HuH-7 (cell line): ENCODE results near the gene ADGRA3.

ENCODE experiments used
- DNase-seq: peaks from one replicate; pipeline ENCODE4 v3.0.0; 2011; ENCODE audit warnings: low spot score

The ADGRA3 gene

GRCh38 chr4:22512306-22512705 lies 3.6 kb downstream of the ADGRA3 start:
- DNase-seq = no peak

- no peak for DNase-seq
Measured at GRCh38 chr4:22510750-22511149, 5.1 kb downstream of the ADGRA3 start.

GRCh38 chr4:22508376-22508775 lies 7.5 kb downstream of the ADGRA3 start:
- DNase-seq = no peak

DNA sequence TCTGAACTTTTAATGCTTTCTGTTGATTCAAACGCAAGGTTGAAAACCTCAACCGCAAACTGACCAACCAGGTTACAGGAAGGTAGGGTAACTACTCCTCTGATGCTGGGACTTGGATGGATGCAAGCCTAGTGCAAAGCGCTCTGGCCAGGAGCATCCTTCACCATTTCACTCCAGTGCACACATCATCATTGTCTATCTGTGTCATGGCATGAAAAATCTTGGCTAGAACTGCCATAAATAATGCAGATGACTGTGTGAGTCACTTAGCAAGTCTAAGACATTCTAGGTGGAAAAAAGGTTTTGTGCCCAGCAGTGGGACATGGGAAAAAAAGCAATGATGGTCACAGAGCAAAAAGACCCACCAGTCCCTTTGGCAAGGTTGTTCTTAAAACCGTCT lies 10.9 kb downstream of the ADGRA3 start:
- DNase-seq = no peak

DNA sequence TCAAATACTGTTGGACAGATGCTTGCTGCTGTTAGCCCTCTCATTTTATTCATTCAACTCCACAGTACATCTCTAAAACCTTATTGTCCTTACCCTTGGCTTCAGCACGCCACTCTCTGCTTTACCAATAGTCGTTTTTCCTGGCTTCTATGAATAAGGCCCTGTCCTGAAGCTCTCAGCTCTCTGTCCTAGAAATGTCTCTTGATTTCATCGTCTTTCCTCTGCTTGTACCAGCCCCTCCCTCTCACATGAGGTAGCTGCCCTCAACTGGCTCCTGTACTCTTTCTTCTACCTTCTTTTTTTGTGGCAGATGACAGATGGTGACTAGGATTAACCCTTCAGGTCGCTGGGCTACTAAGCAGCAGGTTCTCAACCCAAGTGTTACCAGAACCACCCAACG lies 11.4 kb downstream of the ADGRA3 start:
- no peak for DNase-seq

- DNase-seq = no peak
Measured at GRCh38 chr4:22502895-22503814, 12.7 kb downstream of the ADGRA3 start.

DNA sequence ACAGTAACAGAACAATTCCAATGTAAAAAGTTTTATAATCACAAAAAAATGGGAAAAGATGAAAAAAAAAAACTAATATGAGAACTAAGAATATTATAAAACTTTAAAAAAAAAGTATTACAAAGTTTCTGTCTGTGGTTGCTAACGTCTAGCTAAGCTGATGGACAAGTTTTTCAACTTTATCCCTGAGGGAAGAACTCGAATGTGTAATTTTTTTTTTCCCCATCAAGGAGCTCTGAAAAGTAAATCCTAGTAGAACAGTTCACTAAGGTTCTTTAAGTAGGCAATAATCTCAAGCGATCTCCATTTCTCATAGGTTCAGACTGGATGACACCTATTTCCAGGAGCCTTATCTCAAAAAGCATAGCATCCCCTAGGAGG lies 14.2 kb downstream of the ADGRA3 start:
- no peak for DNase-seq

DNA sequence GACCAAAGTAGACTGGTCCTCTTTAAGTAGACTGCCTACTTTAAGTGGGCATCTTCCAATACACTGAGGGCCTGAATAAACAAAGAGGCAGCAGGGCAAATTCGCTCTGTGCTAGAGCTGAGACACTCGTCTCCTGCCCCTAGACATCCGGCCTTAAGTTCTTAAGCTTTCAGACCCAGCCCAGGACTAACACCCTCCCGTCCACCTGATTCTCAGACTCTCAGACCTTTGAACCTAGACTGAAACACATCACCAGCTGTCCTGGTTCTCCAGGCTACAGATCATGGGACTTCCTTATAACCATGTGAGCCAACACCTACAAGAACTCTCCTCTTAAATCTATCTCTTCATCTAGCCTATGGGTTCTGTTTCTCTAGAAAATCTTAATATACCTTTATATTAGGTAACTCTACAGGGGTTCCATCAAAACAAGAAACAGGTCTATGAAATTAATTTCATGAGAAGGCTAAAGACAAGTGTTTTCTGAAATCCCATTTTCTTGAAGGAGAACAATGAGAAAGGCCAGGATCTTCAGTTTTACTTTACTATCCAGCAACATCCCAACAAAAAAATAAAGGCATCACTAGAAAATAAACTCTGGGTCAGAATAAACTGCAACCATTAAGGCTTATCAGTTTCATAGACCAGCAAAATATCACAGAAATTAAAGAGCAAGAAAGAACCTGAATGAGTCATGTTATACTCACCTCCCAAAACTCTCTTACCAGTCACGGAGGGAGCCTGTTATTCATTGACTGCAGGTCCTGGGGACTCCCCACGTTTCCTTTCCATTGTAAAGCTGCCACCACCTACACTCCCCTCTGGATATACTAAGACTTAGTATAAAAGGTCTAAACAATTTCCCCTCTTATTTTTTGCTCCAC lies 14.8 kb downstream of the ADGRA3 start:
- no peak for DNase-seq

DNA sequence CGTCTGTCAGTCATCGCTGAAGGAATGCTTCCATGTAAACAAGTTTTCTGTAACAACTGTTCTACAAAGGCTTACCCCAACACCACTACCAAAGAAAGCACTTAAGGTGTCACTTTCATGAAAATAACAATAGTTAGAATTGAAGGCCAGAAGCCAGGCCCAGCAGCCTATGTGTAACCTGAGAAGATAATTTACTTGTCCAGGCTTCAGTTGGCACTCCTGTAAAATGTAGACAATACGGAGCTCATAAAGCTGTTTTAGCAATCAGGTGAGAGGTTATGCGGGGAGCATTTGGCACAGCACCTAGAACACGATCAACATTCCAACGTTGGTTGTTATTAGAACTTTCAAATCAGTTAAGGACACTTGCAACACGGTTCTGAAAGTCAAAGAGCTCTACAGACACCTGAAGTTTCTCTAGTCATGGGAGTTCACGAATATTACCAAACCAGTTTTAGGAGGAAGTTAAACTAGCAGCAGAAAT lies 15.7 kb downstream of the ADGRA3 start:
- DNase-seq = no peak

DNA sequence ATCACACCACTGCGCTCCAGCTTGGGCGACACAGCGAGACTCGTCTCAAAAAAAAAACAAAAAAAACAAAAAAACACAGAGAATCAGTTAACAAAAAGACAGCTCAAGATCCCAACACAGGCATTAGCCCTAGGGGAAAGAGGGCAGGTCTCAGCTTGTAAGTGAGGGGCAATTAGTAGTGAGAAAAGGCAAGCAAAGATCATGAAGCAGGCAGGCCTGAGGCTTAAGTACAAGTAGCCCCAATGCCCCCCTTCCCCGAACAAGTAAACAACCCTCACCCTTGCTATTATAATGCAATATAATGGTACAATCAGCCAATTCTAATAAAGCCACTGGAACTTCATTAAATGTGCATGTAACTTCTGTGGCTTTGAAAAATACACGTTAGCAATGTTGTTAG lies 17.0 kb downstream of the ADGRA3 start:
- no peak for DNase-seq

GRCh38 chr4:22496165-22496813 lies 19.6 kb downstream of the ADGRA3 start:
- no peak for DNase-seq

DNA sequence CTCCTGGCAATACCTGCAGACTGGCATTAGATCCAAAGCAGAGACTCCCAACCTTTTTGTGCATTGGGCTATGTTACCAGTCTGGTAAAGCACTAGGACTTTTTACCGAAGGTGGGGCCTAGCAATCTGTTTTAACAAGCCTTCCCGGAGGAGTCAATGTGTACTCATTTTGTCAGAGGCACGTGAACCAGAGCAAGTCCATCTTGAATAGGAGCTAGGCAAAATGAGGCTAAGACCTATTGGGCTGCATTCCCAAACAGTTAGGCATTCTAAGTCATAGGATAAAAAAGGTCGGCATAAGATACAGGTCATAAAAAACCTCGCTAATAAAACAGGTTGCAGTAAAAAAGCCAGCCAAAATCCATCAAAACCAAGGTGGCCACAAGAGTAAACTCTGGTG lies 22.3 kb downstream of the ADGRA3 start:
- DNase-seq = no peak

GRCh38 chr4:22492987-22493386 lies 22.9 kb downstream of the ADGRA3 start:
- no peak for DNase-seq

- DNase-seq = no peak
Measured at GRCh38 chr4:22491939-22492338, 23.9 kb downstream of the ADGRA3 start.

- no peak for DNase-seq
Measured at GRCh38 chr4:22490718-22491315, 25.0 kb downstream of the ADGRA3 start.

- DNase-seq = no peak
Measured at GRCh38 chr4:22488106-22488505, 27.8 kb downstream of the ADGRA3 start.

- DNase-seq = no peak
Measured at GRCh38 chr4:22487328-22487727, 28.5 kb downstream of the ADGRA3 start.

DNA sequence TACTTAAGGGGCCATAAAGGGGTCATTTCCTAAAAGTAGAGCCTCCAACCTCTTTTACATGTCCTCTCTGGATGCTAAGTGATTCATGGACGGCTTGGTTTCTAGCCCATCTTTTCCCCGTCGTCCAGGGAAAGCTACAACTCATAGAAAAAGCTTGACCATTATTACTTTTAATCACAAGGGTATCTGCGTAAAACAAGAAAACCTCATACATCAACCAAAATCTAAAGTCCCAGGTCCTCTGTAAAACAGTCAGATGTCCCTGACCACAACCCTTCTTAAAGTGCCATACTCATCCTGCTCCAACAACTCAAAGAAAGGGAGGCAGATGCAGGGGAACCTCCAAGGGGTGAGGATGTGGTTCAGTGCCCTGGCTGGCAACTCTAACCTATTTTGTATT lies 29.6 kb downstream of the ADGRA3 start:
- no peak for DNase-seq

- no peak for DNase-seq
Measured at GRCh38 chr4:22485737-22486136, 30.1 kb downstream of the ADGRA3 start.

GRCh38 chr4:22483551-22483981 lies 32.3 kb downstream of the ADGRA3 start:
- no peak for DNase-seq

DNA sequence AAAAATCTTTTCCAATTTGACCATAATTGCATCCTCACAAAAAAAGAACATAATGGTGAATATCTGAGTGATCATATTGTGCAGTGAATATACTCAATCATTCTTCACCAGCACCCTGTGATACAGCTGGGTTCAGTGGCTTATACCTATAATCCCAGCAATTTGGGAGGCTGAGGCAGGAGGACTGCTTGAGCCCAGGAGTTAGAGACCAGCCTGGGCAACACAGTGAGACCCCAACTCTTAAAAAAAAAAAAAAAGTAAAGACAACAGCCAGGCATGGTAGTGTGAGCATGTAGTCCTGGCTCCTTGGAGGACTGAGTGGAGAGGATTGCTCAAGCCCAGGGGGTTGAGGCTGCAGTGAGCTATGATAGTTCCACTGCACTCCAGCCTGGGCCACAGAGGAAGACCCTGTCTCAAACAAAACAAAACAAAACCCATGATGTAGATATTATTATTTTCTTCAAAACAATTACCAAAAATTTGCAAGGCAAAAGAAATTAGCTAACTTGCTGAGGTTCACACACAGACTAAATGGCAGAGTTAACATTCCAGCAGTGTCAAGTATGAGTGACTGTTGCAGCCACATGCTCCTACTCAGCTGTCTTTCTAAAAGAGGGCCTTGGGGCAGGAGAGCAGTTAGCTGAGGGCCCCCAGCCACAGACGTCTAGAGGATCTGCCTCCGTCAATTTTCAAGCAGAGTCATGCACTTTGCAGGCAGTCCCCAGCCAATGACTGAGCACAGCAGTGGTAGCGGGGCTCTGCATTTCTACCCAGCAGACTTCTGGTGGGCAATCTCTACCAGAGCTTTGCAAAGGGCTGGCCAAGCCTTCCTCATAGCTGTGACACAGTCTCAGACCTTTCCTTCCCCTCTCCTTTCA lies 33.4 kb downstream of the ADGRA3 start:
- DNase-seq = no peak
